OCI-M1 (cell line): ENCODE measurements around the gene TEDC1.

ENCODE experiments used
- DNase-seq: peaks from one replicate; lab custom pipeline; 2025; lab: John Stamatoyannopoulos, UW

The TEDC1 gene

DNA sequence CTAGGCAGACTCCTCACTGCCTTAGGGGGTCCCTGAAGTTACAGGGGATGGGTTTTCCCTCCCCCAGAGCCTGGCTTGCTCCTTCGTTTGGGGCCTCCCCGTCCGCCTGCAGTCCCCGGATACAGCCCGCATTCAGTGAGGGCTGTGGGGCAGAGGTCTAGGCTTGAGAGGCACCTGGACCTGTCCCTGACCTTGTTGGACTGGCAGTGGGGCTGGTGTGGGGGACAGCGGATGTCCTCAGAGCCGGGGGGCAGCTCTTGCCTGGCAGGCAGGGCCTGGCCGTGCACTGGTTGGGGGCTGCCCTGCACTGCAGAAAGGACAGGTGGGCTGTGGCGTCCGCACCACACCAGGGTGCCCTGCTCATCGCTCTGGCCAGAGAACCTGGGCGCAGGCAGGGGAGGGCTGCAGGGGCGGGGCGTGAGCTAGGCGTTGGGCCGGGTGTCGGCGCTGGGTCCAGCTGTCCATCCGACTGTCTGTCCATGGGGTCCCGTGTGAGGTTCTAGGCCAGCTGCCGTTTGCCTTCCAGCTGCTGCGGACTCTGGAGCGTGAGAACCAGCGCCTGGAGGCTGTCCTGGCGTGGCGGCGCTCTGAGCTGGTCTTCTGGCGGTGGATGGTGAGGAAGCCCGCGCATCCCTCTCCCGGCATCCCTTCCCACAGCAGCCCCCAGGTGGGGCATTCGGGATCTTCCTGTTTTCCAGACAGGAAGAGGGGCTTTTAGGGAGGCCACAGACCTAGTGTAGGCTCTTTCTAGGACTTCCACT is 6.0 kb downstream of the TEDC1 start:
- DNase-seq = no peak

DNA sequence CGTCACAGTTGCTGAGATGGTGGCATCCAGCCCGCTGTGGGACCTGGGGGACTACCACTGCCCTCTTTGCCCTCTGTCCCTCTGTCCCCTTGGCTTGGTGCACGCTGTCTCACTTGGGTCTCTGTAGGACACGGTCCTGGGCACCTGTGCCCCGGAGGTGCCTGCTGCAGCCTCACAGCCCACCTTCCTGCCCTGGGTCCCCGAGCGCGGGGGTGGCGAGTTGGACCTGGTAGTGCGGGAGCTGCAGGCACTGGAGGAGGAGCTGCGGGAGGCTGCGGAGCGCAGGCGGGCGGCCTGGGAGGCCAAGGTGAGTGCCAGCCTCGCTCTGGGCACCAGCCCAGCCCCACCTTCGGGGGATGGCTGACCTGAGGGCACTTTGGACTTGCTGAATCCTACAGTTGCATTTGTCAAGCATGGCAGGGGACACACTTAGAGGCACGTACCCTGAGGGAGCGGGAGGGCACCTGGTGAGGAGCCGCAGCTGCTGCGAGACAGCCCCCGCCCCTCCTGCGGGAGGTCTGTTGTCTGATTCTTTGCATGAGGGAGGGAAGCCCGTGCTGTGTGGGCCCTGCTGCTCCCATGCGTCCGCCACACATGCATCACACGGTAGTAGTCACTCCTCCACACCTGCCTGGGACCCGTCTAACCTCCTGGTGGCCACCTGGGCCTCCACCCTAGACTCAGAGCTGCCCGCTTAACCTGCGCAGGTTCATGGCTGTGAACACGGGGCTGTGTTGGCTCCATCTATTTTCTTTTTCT is 6.8 kb downstream of the TEDC1 start:
- DNase-seq = no peak

DNA sequence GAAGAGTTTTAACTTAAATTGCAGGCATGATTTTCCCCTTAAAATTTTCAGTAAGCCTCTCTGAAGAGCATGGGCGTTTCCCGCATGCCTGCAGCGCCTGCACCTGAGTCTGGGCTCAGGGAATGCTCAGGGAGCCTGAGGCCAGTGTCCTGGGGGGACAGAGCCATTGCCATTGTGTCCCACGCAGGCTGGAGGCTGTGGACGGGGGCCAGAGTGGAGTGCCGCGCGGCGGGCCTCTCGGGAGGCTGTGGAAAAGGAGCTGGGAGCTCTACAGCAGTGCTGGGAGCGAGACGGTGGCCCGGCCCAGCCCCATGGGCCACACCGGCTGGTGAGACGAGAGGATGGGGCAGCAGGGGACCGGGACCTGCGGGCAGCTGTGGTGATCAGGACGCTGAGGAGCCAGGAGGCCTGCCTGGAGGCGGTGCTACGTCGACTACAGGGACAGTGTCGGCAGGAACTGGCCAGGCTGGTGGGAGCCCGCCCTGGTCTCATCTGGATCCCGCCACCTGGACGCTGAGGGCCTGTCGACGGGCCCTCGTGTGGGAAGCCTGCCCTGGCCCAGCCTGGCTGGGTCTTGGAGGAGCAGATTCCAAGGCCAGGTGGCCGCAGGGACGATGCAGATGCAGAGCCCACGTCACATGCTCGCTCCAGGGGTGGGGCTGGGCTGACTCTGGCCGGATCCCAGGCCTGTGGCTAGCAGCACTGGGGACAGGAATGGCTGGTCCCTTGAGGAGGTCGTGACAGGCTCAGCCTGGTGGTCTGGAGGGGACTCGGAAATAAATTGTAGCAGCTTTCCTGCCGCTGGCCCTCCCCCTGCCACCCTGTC is 7.6 kb downstream of the TEDC1 start:
- DNase-seq = no peak

DNA sequence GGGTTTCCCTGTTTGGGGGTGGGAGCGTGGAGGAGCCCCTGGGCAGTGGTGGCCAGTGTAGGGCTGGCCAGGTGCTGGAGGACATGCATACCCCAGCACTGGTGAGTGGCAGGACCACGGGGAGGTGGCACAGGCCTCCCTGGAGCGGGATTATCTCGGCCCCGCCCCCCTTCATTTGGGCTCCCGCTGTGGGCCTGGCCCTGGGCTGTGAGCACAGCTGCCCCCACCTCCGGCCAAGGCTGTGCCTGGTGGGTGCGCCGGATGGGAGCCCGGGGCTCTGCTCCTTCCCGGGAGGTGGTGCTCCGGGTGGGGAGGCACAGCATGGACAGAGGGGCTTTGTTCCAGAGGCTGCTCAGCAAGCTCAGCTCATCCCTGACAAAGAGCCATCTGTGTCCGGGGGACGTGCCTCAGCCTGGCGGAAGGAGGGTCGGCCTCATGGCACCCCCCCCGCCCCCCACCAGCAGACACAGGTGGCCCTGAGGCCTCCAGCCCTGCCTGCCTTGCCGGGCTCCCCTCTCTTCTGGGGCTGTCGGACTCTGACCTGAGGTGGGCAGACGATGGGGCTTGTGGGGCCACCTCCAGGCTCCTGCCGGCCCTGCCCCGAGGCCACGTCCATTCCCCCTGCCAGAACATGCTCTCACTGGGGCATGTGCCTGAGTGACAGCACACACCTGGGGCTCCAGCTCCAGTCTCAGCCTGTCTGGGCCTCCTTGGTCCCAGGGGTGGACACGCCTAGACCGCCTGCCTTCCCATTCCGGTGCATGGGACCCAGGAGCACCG is 8.4 kb downstream of the TEDC1 start:
- DNase-seq = no peak

DNA sequence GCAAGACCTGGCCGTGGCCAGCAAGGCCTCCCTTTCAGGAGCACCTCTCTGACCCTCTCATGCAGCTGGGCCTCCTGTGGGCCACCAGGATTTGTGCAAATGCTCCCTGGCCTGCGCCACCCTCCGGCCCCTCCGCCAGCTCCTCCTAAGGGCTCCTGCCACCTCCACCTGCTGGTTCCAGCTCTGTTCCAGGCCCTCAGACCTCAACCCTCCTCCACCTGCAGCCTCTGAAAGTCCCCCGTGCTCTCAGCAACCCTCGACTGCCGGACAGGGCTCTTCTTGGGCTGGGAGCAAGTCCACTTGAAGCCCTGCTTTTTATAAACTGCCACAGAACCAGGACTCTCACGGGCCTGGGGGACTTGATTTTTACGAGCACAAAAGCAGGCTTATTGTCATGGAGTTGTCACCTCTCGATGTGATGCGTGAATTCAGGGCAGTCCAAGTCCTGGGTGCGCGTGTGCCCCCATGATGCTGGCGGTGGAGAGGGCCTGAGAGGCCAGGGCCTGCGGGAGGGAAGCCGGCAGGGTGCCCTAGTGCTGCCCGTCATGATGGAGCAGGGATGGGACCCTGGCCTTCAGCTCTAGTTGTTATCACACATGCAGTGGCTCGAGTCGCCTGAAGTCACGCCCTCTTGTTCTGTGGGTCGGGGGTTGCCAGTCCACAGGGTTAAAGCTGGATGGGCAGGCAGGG is 9.1 kb downstream of the TEDC1 start:
- DNase-seq = no peak

DNA sequence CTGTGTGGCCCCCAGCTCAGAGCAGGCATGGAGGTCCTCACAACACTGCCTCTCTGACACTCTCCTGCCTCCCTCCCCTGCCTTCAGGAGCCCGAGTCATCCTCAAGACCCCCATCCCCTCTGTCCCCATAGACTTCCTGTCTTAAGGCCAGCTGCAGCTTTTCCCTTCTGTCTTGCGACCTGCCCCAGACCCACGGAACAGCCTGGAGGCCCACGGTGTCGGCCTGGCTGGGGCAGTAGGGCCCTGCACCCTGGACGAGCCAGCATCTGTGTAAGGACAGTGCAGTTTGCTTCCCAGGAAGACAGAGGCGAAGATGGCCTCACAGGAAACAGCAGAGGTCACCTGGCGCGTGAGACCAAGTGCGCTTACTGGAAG is 9.7 kb downstream of the TEDC1 start:
- no peak for DNase-seq

DNA sequence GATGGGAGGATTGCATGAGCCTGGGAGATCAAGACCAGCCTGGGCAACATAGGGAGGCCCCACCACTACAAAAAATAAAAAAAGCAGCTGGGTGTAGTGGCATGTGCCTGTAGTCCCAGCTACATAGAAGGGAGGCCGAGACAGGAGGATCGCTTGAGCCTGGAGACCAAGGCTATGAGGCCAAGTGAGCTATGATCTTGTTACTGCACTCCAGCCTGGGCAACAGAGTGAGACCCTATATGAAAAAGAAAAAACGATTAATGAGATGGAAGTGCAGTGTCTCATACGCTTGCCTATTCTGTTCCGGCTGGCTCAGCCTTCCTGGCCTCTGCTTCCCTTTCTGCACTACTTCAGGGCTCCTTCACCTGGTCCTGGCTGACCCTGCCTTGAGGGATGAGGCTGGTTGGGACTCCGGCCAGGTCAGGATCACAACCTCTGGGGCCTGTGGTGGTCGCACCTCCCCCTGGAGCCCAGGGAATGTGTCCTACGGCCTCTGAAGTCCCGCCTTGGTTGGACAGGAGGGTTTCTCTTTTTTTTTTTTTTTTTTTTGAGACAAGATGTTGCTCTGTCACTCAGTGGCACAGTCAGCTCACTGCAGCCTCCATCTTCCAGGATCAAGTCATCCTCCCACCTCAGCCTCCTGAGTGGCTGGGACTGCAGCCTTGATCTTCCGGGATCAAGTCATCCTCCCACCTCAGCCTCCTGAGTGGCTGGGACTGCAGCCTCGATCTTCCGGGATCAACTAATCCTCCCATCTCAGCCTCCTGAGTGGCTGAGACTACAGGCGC is 10.7 kb downstream of the TEDC1 start:
- DNase-seq = no peak

DNA sequence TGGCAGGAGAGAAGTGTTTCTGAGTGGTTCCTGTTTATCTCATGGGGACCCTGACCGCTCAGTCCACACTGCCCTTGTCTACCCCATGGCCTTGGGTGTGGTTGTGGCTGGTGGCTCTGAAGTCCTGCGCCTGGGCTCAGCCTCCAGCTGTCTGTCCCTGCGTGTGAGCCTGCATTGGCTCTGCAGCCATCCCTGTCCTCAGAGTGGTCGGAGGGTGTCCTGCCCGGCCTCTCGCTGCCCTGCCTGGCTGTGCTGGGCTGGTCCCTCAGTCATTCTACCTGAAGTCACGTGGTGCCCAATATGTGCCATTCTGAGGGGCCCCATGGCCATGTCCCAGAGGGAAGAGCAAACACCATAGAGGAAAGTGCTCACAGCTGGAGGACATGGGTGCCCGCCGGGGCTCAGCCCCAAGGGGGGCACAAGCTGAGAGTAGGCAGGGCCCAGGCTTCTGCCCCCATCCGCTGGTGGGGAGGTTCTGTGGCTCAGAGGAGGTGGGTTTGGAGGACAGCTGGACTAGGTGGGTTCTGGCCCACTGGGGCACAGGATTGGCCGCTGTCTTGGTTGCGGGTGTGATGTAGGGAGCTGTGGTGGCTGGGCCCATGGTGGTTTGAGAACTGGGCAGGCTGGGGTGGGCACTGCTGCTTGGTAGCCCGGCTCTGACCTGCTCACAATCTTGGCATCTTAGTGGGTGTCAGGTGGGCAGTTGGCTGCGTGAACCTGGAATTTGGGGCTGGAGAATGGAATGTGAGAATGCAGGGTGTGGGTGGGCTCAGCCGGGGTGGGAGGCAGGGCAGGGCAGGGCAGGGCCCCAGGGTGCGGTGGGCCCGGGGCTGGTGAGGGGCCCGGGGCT is 11.6 kb downstream of the TEDC1 start:
- DNase-seq = no peak

DNA sequence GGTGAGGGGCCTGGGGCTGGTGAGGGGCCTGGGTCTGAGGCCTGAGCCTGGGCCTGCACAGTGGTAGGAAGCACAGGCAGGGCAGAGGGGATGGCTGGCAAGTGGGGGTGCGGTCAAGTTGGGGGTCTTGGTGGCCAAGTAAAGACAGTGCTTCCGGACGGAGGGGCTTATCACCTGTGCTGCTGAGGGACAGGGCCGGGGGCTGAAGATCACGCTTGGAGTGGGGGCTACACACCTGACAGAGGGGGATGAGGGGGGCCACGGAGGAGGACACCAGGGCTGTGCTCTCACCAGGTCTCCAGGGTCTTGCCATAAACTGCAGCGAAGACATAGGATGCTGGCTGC is 12.2 kb downstream of the TEDC1 start:
- no peak for DNase-seq

DNA sequence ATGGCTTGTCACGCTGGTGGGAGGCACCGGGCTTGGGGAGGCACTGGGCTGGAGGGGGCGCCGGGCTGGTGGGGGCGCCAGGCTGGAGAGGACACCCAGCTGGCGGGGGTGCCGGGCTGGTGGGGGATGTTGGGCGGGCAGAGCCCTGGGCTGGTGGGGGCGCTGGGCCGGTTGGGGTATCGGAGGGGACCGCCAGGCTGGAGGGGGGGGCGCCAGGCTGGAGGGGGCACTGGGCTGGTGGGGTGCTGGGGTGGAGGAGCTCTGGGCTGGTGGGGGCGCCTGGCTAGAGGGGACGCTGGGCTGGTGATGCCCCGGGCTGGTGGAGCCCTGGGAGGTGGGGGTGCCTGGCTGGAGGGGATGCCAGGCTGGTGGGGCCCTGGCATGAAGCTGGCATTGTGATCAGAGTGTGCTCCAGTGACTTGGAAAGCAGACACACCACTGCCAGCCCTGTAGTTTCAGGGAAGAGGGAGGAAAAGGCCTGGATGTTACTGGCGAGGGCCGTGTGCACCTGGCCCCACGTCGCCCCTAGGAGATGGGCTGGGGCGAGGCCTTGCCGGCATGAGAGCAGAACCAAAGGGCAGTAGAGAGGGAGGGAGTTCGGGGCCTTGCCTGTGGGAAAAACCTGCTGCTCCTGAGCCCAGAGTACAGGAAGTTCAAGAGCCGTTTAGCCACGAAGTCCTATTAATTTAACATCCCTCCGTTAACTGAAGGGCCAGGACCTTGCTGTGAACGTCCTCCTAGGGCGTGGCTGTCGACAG is 13.1 kb downstream of the TEDC1 start:
- DNase-seq = no peak

DNA sequence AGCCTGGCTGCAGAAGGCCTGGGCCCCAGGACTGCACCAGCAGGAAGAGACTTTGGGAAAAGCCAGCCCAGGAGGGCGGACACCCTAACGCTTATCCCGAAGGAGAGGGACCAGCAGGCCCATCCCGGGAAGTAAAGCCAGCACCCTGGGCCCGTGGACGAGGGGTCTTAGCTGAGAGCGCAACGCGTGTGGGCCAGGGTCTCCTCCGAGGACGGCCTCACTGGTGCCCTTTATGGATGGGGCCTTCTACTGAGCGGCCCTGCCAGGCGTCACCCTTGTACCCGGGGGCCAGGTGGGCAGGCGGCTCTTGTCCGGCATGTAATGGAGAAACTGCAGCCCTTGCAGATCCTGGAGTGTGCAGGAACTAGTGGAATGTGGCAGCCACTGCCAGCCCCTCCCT is 14.1 kb downstream of the TEDC1 start:
- DNase-seq = no peak

DNA sequence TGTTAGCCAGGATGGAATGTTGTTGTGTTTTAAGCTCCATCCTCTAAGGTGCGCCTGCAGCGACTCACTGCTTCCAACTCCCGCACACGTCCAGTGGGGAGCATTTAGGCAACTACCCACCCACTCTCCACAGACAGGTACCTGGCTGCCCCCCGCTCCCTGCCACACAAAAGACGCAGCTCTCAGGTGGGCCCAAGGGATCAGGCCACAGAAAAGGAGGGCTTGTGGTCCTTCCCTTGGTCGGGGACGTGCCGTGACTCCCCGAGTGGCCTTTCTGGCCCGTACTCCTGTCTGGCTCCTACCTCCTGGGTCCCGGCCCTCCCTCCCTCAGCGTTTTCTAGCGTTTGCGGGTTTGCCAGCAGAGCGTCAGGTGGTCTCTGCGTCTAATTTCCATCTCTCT is 16.2 kb downstream of the TEDC1 start:
- DNase-seq = no peak

DNA sequence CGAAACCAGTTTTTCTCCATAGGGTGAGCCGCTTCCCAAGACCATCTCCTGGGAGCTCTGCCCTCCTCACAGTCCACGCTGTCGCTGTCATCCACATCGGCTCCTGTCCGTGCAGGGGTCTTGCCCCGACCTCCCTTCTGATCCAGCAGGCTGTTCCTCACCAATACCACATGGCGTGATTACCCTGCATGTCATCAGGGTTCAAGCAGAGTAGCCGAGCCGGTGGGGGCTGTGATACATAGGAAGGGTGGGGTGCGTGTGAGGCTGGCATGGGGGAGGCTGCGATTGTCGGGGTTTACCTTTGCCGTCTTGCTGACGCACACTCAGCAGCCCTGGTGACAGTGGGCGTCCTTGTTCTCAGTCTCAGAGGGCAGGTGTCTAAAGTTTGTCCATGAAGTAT is 17.0 kb downstream of the TEDC1 start:
- DNase-seq = no peak

DNA sequence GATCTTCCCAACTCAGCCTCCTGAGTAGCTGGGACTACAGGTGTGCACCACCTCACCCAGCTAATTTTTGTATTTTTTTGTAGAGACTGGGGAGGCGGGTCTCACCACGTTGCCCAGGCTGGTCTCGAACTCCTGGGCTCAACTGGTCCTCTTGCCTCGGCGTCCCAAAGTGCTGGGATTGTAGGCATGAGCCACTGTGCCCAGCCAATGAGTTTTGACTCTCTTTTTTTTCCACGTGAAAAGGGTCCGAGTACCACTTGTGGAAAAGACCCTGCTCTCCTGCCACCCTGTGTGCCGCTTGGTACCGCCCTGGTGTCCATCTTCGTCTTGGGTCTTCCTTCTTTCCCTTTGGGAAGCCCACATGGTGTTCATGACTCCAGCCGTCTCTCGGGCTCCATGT is 17.6 kb downstream of the TEDC1 start:
- DNase-seq = no peak

DNA sequence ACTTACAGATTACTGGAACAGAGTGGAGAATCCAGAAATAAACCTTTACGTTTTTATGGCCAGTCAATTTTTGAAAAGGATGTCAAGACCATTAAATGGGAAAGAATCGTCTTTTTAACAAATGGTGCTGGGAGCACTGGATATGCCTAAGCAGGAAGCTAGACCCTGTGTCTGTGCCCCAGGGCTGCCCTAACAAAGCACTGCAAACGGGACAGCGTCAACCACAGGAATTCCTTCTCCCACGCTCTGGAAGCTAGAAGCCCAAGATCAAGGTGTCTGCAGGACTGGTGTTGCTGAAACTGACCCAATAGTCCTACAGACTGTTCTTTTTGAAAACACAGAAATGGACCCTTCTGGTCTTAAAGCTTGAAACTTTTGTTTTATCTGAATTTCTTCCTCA is 26.1 kb downstream of the TEDC1 start:
- DNase-seq = no peak

DNA sequence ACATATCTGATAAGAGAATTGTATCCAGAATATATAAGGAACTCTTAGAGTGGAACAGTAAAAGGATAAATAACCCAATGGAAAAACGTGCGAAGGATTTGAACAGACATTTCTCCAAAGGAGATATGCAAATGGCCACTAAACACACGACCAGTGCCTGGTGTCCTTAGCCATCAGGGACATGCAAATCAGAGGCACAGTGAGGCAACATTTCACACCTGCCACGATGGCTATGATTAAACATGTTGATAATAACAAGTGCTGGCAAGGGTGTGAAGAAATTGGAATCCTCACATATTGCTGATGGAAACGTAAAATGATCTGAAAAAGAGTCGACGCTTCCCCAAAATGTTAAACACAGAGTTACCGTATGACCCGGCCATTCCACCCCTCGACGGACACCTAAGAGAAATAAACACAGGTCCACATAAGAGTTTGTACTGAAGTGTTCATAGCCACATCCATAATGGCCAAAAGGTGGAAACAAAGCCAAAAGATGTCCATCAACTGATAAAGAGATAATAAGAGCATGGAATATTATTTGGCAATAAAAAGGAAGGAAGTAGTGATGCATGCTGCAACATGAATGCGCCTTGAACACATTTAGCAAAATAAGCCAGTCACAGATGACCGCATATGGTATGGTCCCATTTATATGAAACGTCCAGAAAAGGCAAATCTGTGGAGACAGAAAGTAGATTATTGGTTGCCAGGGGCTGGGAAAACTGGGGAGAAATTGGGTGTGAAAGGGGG is 29.1 kb downstream of the TEDC1 start:
- no peak for DNase-seq

DNA sequence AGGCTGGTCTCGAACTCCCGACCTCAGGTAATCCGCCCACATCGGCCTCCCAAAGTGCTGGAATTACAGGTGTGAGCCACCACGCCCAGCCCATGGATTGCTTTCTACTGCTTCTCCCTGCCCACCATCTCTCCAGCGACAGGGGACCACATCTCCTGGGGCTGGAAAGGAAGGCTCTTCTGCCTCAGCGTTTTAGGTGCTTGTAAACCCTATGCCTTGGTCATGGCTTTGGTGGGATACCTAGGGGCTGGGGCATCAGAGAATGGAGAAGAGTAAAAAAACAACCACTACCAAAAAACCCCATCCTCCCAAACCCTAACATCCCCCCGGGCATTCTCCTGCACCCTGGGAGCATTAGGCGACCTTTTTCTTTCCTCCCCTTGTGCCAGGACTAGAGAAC is 34.3 kb downstream of the TEDC1 start:
- no peak for DNase-seq
